IMR-90 (cell line): Measurements from ENCODE around the gene SEC22B. TPM values are rescaled to one million over a fixed set of nuclear protein-coding genes. Genes with fewer than 3 reads are reported as not detected.
"Not testable (repeated sequence)": the region's sequence is repeated elsewhere in the genome, so short reads cannot be mapped to it uniquely, and the experiment has no call there.

Experiments
- ATAC-seq: fragments of 200-7000 bp; cut with Tn5 transposase; 2 replicates; pipeline ENCODE4 v1.9.1; 2020; ENCODE audit warnings: low read depth, mild to moderate bottlenecking, moderate library complexity
- BruUV-seq: library from RNA; stranded (reverse); fragments of 400-500 nt; replicated peaks from 2 replicates; lab custom pipeline; 2021; lab: Mats Ljungman, UMichigan
- CTCF ChIA-PET: fragments of 300-600 bp; formaldehyde crosslinking; extraction: SDS; loops from one replicate; lab custom pipeline; 2021; ENCODE audit warnings: antibody characterized with exemption; lab: Yijun Ruan, JAX
- POLR2A ChIA-PET: fragments of 300-600 bp; sonication (Branson Sonifier 250); formaldehyde crosslinking; loops from one replicate; lab custom pipeline; 2022; ENCODE audit warnings: antibody characterized with exemption; ENCODE audit not compliant: unreplicated experiment; lab: Charles Lee
- DNase-seq: peaks from one replicate; pipeline ENCODE4 v3.0.0; 2013
- H2AFZ ChIP-seq: replicated peaks from 2 replicates; pipeline ENCODE3; 2013; ENCODE audit warnings: low read length, mild to moderate bottlenecking; ENCODE audit not compliant: poor library complexity
- H2AK5ac ChIP-seq: 2 replicates; pipeline ENCODE4 v1.6.1; 2013; ENCODE audit warnings: low read depth, low read length, inconsistent platforms
- H2AK9ac ChIP-seq: replicated peaks from 2 replicates; pipeline ENCODE3; 2013; ENCODE audit warnings: mild to moderate bottlenecking, low read depth, low read length, moderate library complexity; ENCODE audit not compliant: poor library complexity
- H2BK120ac ChIP-seq: 2 replicates; pipeline ENCODE4 v1.6.1; 2013; ENCODE audit warnings: low read depth, low read length, inconsistent platforms
- H2BK15ac ChIP-seq: 3 replicates; pipeline ENCODE4 v1.6.1; 2013; ENCODE audit warnings: low read depth, low read length, inconsistent platforms
- H2BK20ac ChIP-seq: 2 replicates; pipeline ENCODE4 v1.6.1; 2013; ENCODE audit warnings: low read depth, mild to moderate bottlenecking, inconsistent platforms, low read length, moderate library complexity
- H2BK5ac ChIP-seq: 2 replicates; pipeline ENCODE4 v1.6.1; 2013; ENCODE audit warnings: mild to moderate bottlenecking, low read depth, low read length, inconsistent platforms; ENCODE audit not compliant: poor library complexity, severe bottlenecking
- H3K14ac ChIP-seq: replicated peaks from 2 replicates; pipeline ENCODE4 v1.6.1; 2013; ENCODE audit warnings: low read depth, low read length, inconsistent platforms
- H3K18ac ChIP-seq: 2 replicates; pipeline ENCODE4 v1.6.1; 2013; ENCODE audit warnings: low read depth, low read length, control low read depth
- H3K23ac ChIP-seq: 2 replicates; pipeline ENCODE4 v1.6.1; 2013; ENCODE audit warnings: low read depth, low read length, inconsistent platforms
- H3K27ac ChIP-seq: 2 replicates; pipeline ENCODE4 v1.5.1; 2013; ENCODE audit warnings: mild to moderate bottlenecking, control low read depth, low read length; ENCODE audit not compliant: insufficient read depth
- H3K27me3 ChIP-seq: 2 replicates; pipeline ENCODE4 v1.6.1; 2013; ENCODE audit warnings: low read length; ENCODE audit not compliant: control insufficient read depth, insufficient read depth
- H3K36me3 ChIP-seq: 2 replicates; pipeline ENCODE4 v1.6.1; 2013; ENCODE audit warnings: low read length, mixed read lengths; ENCODE audit not compliant: control insufficient read depth, insufficient read depth
- H3K4ac ChIP-seq: 2 replicates; pipeline ENCODE4 v1.6.1; 2013; ENCODE audit warnings: low read depth, low read length, inconsistent platforms
- H3K4me1 ChIP-seq: 2 replicates; pipeline ENCODE4 v1.6.1; 2013; ENCODE audit warnings: low read length, mixed read lengths; ENCODE audit not compliant: control insufficient read depth, insufficient read depth
- H3K4me2 ChIP-seq: 2 replicates; pipeline ENCODE4 v1.6.1; 2013; ENCODE audit warnings: low read depth, mild to moderate bottlenecking, control low read depth, low read length, moderate library complexity
- H3K4me3 ChIP-seq: 2 replicates; pipeline ENCODE4 v1.5.1; 2013; ENCODE audit warnings: low read depth, mild to moderate bottlenecking, control low read depth, low read length, moderate library complexity; ENCODE audit not compliant: insufficient read depth
- H3K56ac ChIP-seq: 2 replicates; pipeline ENCODE4 v1.6.1; 2013; ENCODE audit warnings: low read length, inconsistent platforms; ENCODE audit not compliant: insufficient read depth; ENCODE audit errors: extremely low read depth
- H3K79me1 ChIP-seq, 2 experiments: 2 replicates each; pipeline ENCODE4 v1.6.1; 2013; ENCODE audit warnings: low read length in 2 of 2, inconsistent platforms in 1 of 2, low read depth in 1 of 2
- H3K9ac ChIP-seq: 2 replicates; pipeline ENCODE4 v1.6.1; 2013; ENCODE audit warnings: low read depth, low read length, control low read depth
- H3K9me1 ChIP-seq: 2 replicates; pipeline ENCODE4 v1.6.1; 2013; ENCODE audit warnings: low read length, inconsistent platforms; ENCODE audit not compliant: insufficient read depth
- H3K9me3 ChIP-seq: 2 replicates; pipeline ENCODE4 v1.6.1; 2013; ENCODE audit warnings: low read length; ENCODE audit not compliant: control insufficient read depth, insufficient read depth
- H4K20me1 ChIP-seq: 2 replicates; pipeline ENCODE4 v1.6.1; 2013; ENCODE audit warnings: low read length, inconsistent platforms; ENCODE audit not compliant: insufficient read depth
- H4K5ac ChIP-seq: 2 replicates; pipeline ENCODE4 v1.6.1; 2013; ENCODE audit warnings: mild to moderate bottlenecking, low read depth, low read length, control low read depth
- H4K8ac ChIP-seq, 2 experiments: 2 replicates each; pipeline ENCODE4 v1.6.1; 2013; ENCODE audit warnings: low read depth in 2 of 2, low read length in 2 of 2, control low read depth in 1 of 2, inconsistent platforms in 1 of 2
- H4K91ac ChIP-seq: 2 replicates; pipeline ENCODE4 v1.6.1; 2013; ENCODE audit warnings: low read depth, low read length, inconsistent platforms; ENCODE audit not compliant: insufficient read depth
- WGBS, 2 experiments: methylation state at CpG; one replicate each; pipeline versions ENCODE4 v1.1.5 to v1.1.7; 2013; ENCODE audit warnings: missing lambda C conversion rate in 2 of 2; ENCODE audit not compliant: insufficient read length in 1 of 2; ENCODE audit errors: extremely low coverage in 2 of 2; 5-methylcytosine and 5-hydroxymethylcytosine counted together
- dilution Hi-C: fragments of 300-500 bp; cut with HindIII; formaldehyde crosslinking; loops from one replicate; pipeline ENCODE4 v1.14.3; 2018; ENCODE audit warnings: low sequenced_read_pairs; ENCODE audit not compliant: unreplicated experiment
- in situ Hi-C: fragments of 300-500 bp; cut with MboI; formaldehyde crosslinking; loops from 3 replicates; pipeline ENCODE4 v1.14.3; 2019; ENCODE audit warnings: low sequenced_read_pairs, inconsistent platforms, mixed read lengths
- intact Hi-C: fragments of 100-400 bp; cut with micrococcal nuclease; formaldehyde crosslinking; loops from 2 replicates; pipeline ENCODE4 v1.10.0; 2022
- microRNA-seq, 2 experiments: library from miRNA; stranded (forward) in 1 of 2; unstranded in 1 of 2; fragments of 10-50 nt in 1 of 2; fragments of <30 nt in 1 of 2; gene quantifications in 1 of 2; microRNA quantifications in 1 of 2; one replicate each; pipeline versions ENCODE3 to v1.1.0; 2013 to 2020; ENCODE audit not compliant: insufficient read depth in 1 of 2, insufficient read length in 1 of 2, unreplicated experiment in 1 of 2
- polyA plus RNA-seq, 3 experiments: library from polyadenylated mRNA; depleted of rRNA; stranded (reverse); fragments of >200 nt; gene quantifications; 2 replicates each; pipeline ENCODE4 v1.2.3, GENCODE V29; 2012; ENCODE audit warnings: low replicate concordance in 1 of 3
- small RNA-seq, 5 experiments: library from RNA; depleted of rRNA; stranded (forward); fragments of <200 nt; gene quantifications; one replicate each; pipeline ENCODE3, GENCODE V24; 2012
- total RNA-seq: library from RNA; depleted of rRNA; stranded (reverse); fragments of >200 nt; gene quantifications from 2 replicates; pipeline ENCODE4 v1.2.3, GENCODE V29; 2012; rRNA removed

Gene SEC22B
- total and polyA plus RNA-seq, 2 of the 4 experiments (the other 2 are of a cell fraction), result 35.9 to 57.4 TPM

GRCh38 chr1:120101593-120101992 is 74.7 kb downstream of the SEC22B start:
- H4K91ac ChIP-seq, H2BK20ac ChIP-seq, intact Hi-C loops, H3K9me1 ChIP-seq, H3K4me2 ChIP-seq, H3K79me1 ChIP-seq, H2AK5ac ChIP-seq, ATAC-seq, H3K36me3 ChIP-seq, DNase-seq, H3K4me3 ChIP-seq, H3K14ac ChIP-seq, H3K18ac ChIP-seq, H2BK15ac ChIP-seq, H3K23ac ChIP-seq, H2AK9ac ChIP-seq, H3K9me3 ChIP-seq, in situ Hi-C loops, BruUV-seq, H3K4ac ChIP-seq, H3K56ac ChIP-seq, H3K4me1 ChIP-seq, H4K20me1 ChIP-seq, H4K8ac ChIP-seq, H4K5ac ChIP-seq, H3K27ac ChIP-seq, dilution Hi-C loops, POLR2A ChIA-PET, H2AFZ ChIP-seq, H2BK5ac ChIP-seq, H2BK120ac ChIP-seq, CTCF ChIA-PET, H3K27me3 ChIP-seq, H3K9ac ChIP-seq: not testable (repeated sequence)
- no CpG with 5 or more reads among the region's 1 CpG for WGBS, 2 experiments

Small RNA genes lying within 50 kb of the gene (microRNA-seq; reads per million reads assigned to microRNA genes)
- not detected for gene RNU6-465P (ENCODE audit: insufficient read depth, insufficient read length)

Small RNA genes lying within 50 kb of the gene (small RNA-seq; reads per million reads assigned to genes)
- 0 reads per million in 5 experiments for gene RNU6-465P

Other genes with a start within 250 kb of the SEC22B start
- gene NOTCH2, start 106.9 kb downstream of the SEC22B start, total RNA-seq, result 128 and 131 TPM in 2 replicates
- gene NOTCH2, start 106.9 kb downstream of the SEC22B start, polyA plus RNA-seq (2012; rRNA removed), result 37.4 and 40.4 TPM in 2 replicates
- gene NBPF8, start 238.5 kb upstream of the SEC22B start, total RNA-seq, result 12.2 and 13.4 TPM in 2 replicates
- gene NBPF8, start 238.5 kb upstream of the SEC22B start, polyA plus RNA-seq (2012; rRNA removed), result 24.4 and 29.4 TPM in 2 replicates